NCI-H524 (cell line): ENCODE results near the gene TRIO.
A peak's percentile ranks its signal among the peaks of the same experiment; 100 is the strongest.

Experiments
- DNase-seq, 2 experiments: peaks; one replicate each; lab custom pipeline; 2025; lab: John Stamatoyannopoulos, UW

TRIO gene

GRCh38 chr5:14296533-14297331, 153.6 kb downstream of the TRIO start:
- peak; percentile 55 to 73 for DNase-seq

- no peak for DNase-seq
These were observed 154.6 kb downstream of the TRIO start for GRCh38 chr5:14297697-14298096.

DNA sequence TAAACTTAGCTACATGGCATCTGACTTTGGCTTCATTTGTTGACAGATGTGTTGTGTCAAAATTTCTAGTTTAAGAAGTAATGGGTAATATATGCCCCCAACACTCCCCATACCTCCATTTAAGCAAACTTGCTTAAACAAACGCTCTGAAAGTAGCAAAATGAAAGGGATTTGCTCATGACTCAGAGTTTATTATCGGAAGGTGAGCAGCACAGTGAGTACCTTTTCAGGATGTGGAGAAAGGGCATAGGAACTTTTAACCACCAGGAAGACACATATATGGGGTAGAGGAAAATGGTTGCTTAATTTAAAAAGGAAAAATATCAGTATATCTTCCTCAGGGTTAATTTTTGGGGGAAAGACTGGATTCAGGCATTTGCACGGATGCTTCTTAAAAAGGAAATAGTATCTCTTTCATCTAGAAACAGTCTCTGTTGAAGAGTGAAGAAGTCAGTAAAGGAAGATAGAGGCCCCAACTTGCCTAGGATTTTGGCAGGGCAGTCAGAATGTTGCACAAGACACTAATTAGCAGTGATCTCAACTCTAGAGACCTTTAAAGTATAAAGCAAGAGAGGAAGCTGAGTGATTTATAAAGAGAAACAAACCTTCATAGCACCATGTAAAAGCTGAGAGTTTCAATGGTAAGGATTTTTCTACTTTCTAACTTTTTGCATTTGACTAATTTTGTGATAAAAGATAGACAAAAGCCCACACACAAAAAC, 155.1 kb downstream of the TRIO start:
- no peak for DNase-seq

GRCh38 chr5:14299666-14300065, 156.5 kb downstream of the TRIO start:
- peak; percentile 86 to 96 for DNase-seq

DNA sequence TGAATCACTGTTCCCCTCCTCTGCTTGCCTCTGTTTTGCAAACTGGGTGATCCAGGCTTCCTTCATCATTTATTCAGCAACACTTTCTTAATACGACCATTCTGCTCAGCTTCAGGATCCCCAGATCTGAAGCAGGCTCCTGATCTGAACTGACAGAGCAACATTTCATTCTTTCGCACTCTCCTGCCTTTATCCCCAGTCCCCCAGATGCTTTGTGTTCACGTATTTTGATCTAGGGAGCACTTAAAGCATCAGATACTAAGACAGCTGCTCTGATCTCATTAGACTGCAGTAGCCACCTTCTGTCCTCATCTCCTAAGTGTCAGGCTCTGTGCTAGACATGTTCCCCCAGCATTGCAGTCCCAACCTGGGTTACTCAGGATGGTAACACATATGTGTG, 158.0 kb downstream of the TRIO start:
- peak; percentile 84 to 96 for DNase-seq

GRCh38 chr5:14302330-14302729, 159.2 kb downstream of the TRIO start:
- no peak for DNase-seq

GRCh38 chr5:14305045-14305444, 161.9 kb downstream of the TRIO start:
- DNase-seq: no peak

DNA sequence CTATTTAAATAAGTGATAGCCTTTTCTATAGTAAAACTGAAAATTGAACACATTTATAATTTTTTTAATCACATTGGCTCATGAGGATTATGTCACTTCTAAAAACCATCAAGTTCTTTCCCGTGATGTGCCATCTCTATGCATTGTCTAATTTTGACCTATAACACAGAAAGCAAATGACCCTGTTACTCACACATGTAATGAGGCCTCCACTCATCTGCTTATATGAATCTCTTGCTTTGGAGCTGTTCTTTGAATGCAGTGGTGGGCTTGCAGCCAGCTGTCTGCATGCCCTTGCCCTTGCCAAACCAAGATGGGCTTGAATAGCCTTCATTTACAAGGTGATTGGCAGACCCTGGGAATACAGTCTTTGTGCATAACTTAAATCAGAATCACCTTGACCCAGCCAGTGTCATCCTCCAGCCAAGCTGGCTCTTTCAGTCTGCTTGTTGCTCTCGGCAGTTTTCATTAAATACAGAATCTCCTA, 163.2 kb downstream of the TRIO start:
- no peak for DNase-seq

DNA sequence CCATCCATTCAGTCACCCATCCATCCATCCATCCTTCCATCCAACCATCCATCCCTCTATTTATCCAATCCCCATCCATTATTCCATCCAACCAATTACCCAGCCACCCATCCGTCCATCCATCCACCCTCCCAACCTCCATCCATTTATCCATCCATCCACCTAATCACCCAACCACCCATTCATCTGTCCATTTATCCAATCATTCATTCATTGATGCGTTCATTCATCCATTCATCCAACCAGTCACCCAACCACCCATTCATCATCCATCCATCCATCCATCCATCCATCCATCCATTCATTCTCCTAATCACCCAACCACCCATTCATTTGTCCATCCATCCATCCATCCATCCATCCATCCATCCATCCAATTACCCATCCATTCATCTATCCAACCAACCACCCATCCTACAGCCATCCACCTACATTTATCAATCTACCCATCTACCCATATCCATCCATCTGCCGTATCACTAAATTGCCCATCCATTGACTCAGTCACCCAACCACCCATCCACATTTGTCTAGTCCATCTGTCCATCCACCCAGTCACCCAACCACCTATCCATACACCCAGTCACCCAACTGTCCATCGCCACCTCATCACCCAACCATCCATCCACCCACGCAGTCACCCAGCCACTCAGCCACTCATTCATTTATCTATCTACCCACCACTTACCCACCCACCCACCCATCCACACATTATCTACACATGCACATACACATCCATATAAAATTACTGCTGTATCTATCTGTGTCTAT, 165.4 kb downstream of the TRIO start:
- no peak for DNase-seq

- DNase-seq: no peak
These were observed 166.1 kb downstream of the TRIO start for GRCh38 chr5:14309199-14309598.

DNA sequence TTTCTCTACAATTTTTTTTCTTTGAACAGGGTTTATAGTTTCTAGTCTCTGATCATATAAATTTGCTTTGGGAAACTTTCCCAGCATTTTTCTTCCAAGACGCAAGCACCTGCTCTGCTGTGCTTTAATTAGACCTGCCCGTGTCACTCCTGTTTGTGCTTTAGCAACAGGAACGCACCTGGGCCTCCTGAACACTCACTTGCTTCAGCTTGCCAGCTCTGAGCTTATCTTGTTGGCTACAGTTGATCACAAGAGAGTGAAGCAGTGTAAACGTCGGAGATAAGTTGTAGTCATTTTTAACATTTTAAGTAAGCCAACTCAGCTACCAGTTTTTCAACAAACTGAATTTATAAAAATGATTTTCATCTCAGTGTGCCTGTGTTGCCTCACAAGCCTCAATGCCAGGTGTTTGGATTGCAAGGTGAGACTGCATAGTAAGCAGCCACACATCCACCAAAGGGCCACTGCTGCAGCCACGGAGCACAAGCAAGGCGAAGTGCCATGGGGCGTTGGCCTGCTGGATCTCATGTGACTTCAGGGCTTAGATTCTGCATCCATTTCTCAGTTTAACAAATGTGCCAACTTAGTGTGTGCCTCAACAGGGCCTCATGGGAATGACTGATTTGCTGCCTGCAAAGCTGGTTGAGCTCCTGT, 166.9 kb downstream of the TRIO start:
- no peak for DNase-seq

DNA sequence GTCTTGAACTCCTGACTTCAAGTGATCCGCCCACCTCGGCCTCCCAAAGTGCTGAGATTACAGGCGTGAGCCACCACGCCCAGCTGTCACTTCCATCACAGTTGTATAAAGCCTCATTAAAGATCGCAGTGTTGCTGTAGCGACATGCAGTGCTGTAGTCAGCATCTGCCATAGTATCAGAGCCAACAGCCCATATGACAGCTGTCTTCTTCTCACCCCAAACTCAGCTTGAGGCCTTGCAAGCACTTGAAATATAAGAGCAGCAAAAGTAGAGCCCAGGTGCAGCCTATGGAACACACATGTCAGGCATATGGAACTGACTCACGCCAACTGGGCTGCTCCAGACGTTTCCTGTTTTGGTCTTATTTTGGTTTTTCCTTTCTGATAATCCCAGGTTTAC, 167.8 kb downstream of the TRIO start:
- DNase-seq: peak; percentile 94 to 99

GRCh38 chr5:14313986-14314690, 171.0 kb downstream of the TRIO start:
- DNase-seq: no peak

DNA sequence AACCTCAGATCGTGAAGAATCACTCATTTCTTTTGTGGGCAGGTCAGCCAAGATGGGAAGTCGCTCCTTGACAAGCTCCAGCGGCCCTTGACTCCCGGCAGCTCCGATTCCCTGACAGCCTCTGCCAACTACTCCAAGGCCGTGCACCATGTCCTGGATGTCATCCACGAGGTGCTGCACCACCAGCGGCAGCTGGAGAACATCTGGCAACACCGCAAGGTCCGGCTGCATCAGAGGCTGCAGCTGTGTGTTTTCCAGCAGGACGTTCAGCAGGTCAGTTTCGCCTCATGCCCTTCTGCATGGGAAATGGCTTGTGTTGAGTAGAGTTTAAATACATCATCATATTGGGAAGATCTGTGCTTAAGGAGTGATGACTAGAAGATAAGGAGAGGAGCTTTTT, 173.3 kb downstream of the TRIO start:
- no peak for DNase-seq

DNA sequence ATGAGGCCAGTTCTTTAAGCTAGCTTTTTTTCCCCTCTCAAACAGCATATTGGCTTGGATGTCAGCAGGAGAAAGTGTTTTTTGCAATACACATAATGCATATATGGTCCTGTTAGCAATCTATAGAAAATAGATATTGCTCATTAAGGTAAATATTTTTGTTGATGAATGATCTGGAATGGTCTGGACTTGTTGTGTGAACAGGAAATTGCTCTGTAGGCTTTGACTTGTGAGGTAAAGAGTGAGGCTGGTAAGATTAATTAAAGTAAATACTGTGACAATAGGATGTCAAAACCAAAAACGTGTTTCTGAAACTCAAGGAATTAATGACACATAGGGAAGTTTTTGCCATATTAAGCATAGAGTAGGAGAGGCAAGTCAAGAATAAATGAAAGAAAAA, 176.0 kb downstream of the TRIO start:
- no peak for DNase-seq

DNA sequence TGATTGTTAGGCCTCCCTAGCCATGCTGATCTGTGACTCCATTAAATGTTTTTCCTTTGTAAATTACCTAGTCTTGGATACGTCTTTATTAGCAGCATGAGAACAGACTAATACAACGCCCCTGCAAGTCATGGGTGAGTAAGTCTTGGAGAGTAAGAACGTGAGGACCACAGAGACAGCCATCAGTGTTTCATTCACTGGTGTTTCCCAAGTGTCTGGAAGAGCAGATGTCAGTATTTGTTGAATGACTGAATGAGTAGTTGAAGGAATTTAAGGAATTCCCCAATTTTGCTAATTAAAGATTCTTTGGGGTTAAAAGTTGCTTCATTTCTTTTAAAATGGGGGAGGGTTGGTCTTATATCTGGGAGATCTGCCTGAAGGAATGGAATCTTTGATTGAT, 178.8 kb downstream of the TRIO start:
- no peak for DNase-seq

DNA sequence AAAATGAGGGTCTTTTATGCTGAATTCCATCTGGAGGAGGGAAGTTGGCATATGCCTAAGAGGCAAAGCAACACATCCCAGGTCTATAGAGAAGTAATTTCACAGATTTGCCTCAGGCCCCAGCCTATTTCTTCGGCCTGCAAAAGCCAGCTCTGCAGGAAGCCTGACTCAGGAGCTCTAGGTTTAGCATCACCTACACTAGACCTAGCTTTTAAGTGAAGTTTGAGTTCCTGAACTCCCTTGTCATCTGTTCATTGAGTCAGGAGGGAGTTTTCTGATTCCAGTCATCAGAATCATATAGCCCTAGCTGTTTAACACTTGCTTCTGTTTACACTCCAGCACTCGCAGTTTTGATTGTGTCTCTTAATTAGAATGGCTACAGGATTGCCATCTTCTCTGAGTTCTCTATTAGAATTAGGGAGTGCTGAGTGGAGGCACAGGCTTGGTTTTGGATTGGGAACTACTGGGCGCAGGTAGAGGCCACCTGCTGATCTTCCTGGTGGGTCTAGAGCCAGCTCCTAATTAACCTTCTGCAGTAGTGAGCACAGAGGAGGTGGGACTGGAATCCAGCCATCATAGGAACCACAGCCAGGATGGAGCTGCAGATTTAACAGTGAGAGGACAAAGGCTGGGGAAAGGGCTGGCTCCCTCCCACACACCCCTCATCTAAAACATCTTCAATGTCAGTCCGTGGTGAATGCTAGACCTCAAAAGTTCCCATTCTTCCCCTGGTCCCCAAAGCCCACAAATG, 179.5 kb downstream of the TRIO start:
- no peak for DNase-seq

DNA sequence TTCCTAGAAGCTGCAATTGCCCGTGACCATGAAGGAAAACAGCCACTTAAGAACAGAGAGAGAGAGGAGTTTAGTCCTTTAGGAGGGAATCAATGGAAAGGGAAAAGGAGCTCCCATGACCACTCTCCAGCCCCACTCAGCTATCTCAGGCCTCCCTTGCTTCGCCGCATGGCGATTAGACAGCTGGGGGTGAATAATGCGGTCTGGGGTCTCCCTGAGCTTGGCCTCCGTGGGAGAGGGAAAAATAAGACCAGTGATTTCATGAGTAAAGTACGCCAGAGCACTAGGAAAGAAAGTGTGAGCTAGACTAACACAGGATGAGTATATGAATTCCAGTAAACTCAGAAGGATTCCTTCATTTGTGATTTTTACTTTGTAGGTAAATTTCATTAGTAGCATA, 180.3 kb downstream of the TRIO start:
- DNase-seq: no peak

- no peak for DNase-seq
These were observed 182.2 kb downstream of the TRIO start for GRCh38 chr5:14325369-14325768.

GRCh38 chr5:14326035-14326903, 183.1 kb downstream of the TRIO start:
- peak; percentile 10 to 15 for DNase-seq
